ENCODE data around the gene ANKMY1. TPM values are rescaled to one million over a fixed set of nuclear protein-coding genes. Genes with fewer than 3 reads are reported as not detected.
"Not testable (repeated sequence)": the region's sequence is repeated elsewhere in the genome, so short reads cannot be mapped to it uniquely, and the experiment has no call there.

The ANKMY1 gene
- total RNA-seq, 1 donor from 2014 or later = 35.3 TPM

DNA sequence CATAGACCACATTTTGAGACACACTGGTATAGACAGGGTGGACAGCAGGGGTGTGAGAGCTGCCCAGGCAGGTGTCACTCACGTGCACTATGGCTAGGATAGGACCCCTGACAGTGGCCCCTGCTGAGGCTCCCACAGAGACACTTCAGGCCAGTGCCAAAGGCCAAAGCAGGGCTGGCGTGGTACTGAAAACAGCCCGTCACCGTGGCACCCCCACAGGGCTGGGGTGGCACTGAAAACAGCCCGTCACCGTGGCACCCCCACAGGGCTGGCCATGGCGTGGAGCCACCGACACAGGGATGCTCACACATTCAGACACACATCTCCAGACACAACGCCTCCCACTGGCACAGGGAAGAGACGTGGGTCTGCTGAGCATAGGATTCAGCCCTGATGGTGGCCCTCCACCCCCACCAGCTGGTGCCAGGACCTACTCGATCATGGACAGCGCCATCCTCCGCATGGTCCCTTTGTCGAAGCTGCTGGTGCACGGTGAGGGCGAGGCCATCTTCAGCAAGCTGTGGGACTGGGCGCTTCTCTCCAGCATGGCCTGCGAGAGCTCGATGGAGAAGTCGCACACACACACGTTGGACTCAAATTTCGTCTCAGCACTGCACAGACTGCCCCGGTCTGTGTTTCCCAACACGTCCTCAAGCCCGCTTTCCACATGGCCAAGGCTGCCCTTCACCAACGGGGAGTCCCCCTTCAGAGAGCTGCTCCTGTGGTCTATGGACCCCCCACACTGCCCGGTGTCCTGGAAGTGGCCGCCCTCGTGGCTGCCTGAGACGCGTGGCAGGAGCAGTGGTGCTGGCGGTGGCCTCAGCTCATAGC lies 34.1 kb downstream of the ANKMY1 start:
- intact Hi-C loops (cut with micrococcal nuclease) = no loop called here

DNA sequence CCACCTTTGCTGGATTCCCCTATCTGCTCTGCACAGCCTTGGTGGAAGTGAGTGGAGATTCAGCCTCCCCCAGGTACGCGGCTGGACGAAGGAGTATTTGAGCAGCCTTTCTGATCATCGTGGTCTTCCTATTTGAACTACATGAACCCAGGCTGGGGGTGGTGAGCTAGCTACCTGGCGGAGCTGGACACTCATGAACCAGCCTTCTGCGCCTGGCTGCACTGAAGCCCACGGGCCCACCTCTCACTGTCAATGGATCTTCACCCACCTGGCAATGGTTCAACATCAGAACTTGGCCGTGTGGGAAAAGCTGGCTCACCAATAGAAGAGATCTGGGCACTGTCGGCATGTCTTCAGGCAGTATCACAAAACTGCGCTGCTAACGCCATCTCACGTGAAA lies 35.4 kb downstream of the ANKMY1 start:
- intact Hi-C loops (cut with micrococcal nuclease) = no loop called here

DNA sequence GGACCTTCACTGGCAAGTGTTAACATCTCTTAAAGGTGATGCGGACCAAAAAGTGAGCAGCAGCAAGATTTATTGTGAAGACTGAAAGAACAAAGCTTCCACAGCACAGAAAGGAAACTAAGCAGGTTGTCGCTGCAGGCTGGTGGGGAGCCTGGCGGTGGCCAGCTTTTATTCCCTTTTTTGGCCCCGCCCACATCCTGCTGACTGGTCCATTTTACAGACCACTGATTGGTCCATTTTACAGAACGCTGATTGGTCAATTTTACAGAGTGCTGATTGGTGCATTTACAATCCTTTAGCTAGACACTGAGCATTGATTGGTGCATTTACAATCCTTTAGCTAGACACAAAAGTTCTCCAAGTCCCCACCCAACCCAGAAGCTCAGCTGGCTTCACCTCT lies 35.9 kb downstream of the ANKMY1 start:
- intact Hi-C loops (cut with micrococcal nuclease) = not testable (repeated sequence)

GRCh38 chr2:240520974-240521350 lies 36.8 kb downstream of the ANKMY1 start:
- intact Hi-C loops (cut with micrococcal nuclease) = no loop called here

DNA sequence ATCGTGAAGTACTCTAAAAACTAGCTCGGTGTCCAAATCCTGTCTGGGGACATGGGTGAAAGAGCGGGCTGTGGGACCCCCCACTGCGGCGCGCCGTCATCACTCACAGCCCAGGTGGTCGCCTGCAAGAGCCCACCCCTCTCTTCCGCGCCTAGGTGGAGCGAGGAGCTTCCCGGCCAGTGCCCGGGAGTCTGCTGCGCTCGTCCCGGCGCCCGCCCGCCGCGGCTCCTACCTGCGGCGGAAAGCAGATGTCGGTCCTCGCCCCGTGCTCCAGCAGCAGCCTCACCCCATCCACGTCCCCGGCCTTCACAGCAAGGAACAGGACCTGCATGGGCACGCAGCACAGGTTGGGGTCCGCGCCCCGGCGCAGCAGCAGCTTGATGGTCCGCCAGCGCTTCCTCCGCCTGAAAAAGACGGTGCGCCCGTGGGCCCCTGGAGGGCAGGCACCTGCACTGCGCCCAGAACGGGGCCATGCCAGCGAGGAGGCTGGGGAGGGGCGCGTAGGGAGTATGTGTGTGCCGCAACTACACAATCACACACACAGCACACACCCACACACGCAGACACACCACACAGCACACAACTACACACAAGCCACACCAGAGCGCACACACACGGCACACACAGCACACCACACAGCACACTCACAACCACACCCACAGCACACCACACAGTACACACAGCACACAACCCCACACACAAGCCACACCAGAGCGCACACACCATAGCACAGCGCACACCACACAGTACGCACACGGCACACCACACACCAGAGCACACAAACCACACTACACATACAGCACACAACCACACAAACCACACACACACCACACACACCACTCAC lies 37.4 kb downstream of the ANKMY1 start:
- intact Hi-C loops (cut with micrococcal nuclease) = no loop called here

GRCh38 chr2:240519396-240520129 lies 38.2 kb downstream of the ANKMY1 start:
- intact Hi-C loops (cut with micrococcal nuclease) = no loop called here

GRCh38 chr2:240518981-240519380 lies 38.8 kb downstream of the ANKMY1 start:
- intact Hi-C loops (cut with micrococcal nuclease) = no loop called here

GRCh38 chr2:240517342-240517741 lies 40.4 kb downstream of the ANKMY1 start:
- intact Hi-C loops (cut with micrococcal nuclease) = no loop called here

GRCh38 chr2:240514631-240515030 lies 43.2 kb downstream of the ANKMY1 start:
- intact Hi-C loops (cut with micrococcal nuclease) = loop anchor here (1.0 to 5.0 kb wide), 4 partner anchors 46 to 318 kb away; partner anchors contain the start of genes CAPN10 and DUSP28

- intact Hi-C loops (cut with micrococcal nuclease) = loop anchor here (1.0 to 5.0 kb wide), 4 partner anchors 47 to 319 kb away; partner anchors contain the start of genes CAPN10 and DUSP28
These were observed 44.1 kb downstream of the ANKMY1 start for GRCh38 chr2:240513549-240514287.

- intact Hi-C loops (cut with micrococcal nuclease) = loop anchor here (5.0 kb wide), 1 partner anchor 74 kb away; the partner anchor contains the start of gene CAPN10
These were observed 44.9 kb downstream of the ANKMY1 start for GRCh38 chr2:240512666-240513535.

- intact Hi-C loops (cut with micrococcal nuclease) = loop anchor here (5.0 kb wide), 1 partner anchor 75 kb away; the partner anchor contains the start of gene CAPN10
These were observed 45.7 kb downstream of the ANKMY1 start for GRCh38 chr2:240512109-240512485.

DNA sequence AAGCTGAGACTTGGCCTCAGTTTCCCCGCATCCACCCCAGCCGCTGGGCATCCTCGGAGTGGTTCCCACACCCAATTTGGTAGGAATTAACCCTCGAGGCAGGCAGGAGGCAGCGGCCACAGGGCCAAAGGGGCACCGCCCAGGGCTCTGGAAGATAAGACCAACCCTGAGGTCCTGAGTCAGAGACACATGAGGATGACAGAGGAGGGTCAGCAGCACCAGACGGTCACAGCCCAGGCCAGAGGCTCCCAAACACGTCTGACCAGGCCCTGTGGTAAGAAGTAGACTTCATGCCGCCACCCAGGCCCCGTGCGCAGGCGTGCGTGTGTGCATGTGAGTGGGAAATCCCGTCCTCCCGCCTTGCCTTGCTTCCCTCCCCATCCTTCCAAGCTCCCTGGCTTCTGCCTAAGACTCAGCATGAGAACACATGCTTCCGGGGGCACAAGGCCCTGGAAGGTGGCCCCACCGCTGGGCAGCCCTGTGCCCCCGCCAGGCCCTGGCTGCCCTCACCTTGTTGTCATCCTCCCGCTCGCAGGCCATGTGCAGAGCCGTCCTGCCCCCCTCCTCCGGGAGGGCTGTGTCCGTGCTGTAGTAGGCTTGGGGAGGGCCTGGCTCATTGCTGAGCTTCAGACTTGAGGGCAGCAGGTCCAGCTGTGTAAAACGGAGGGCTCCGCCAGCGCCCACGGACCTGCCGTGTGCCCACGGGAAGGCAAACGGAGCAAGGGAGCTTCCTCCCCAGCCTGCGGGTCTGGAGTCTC lies 46.3 kb downstream of the ANKMY1 start:
- intact Hi-C loops (cut with micrococcal nuclease) = loop anchor here (5.0 kb wide), 1 partner anchor 76 kb away; the partner anchor contains the start of gene CAPN10

DNA sequence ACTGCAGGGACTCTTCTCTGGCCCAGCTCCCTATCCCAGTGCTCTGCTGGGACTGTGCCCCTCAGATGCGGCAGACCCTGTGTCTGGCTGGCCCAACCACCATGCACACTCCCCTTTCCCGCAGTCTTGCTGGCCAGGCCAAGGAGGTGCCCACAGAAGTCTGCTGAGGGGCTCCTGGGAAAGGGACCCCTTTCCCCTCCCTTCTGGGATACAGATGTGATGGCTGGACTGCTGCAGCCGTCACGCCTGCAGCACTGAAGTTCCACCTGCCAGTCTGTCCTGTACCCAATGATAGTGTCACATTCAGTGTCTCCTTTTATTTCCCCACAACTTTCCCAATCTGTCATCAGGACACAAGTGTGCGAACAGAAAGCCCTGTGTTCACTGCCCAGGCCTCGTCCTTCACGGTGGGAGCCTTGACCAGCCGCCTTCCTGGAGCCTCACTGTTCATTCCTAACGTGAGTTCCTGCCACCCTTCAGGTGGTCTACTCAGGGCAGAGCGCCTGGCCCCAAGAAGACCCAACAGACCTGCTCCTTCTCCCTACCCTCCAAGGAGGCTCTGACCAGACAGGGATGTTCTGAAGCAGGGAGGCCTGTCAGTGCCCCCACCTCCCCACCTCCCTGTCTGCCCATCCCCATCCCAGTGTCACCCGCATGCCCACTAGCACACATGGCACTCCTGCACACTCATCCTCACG lies 47.1 kb downstream of the ANKMY1 start:
- intact Hi-C loops (cut with micrococcal nuclease) = loop anchor here (5.0 kb wide), 1 partner anchor 77 kb away; the partner anchor contains the start of gene CAPN10

GRCh38 chr2:240509667-240510512 lies 47.9 kb downstream of the ANKMY1 start:
- intact Hi-C loops (cut with micrococcal nuclease) = loop anchor here (5.0 kb wide), 1 partner anchor 77 kb away; the partner anchor contains the start of gene CAPN10

DNA sequence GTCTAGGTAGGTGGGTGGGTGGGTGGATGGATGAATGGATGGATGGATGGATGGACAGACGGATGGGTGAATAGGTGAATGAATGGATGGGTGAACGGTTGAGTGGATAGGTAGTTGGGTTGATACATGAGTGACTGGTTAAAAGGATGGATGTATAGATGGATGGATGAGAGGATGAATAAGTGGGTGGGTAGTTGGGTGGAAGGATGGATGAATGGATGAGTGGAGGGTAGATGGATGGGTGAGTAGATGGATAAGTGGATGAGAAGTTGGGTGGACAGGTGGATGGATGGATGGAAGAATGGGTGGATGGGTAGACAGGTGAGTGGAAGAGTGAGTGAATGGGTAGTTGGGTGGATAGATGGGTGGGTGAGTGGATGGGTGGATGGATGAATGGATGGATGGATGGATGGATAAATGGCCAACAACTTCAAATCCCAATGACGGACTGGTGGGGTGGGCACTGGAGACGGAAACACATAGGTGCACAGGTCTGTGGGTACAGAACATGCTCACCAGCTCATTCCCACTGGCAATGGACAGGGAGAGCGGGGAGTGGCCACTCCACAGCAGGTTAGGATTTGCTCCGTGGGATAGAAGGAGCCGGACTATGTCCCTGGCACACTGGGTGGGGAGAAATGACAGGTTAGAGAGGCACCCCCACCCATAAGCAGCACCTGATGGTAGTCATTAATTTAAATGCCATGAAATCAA lies 48.8 kb downstream of the ANKMY1 start:
- intact Hi-C loops (cut with micrococcal nuclease) = no loop called here

Data from T-helper 2 cell treated with Interferon-gamma antibody and Interleukin-4, amounts not matched to agents 100 ng/mL and 5 ng/mL, for 36 hours (primary cell).